Endodermal cell (in vitro differentiated cells): ENCODE measurements around the gene PCSK2. TPM values are rescaled to one million over a fixed set of nuclear protein-coding genes. Genes with fewer than 3 reads are reported as not detected.
A peak's percentile ranks its signal among the peaks of the same experiment; 100 is the strongest.

ENCODE experiments used
- DNase-seq: peaks from one replicate; pipeline ENCODE4 v3.0.0-alpha.2; 2017
- H3K27ac ChIP-seq: 2 replicates; pipeline ENCODE4 v1.5.1; 2013; ENCODE audit warnings: mild to moderate bottlenecking, low read depth, low read length, moderate library complexity
- H3K27me3 ChIP-seq: 2 replicates; pipeline ENCODE4 v1.6.1; 2013; ENCODE audit warnings: mild to moderate bottlenecking, low read length, moderate library complexity; ENCODE audit not compliant: insufficient read depth, control insufficient read depth, poor library complexity, severe bottlenecking
- H3K36me3 ChIP-seq: 2 replicates; pipeline ENCODE4 v1.7.0; 2013; ENCODE audit warnings: mild to moderate bottlenecking, low read length, moderate library complexity; ENCODE audit not compliant: control insufficient read depth, insufficient read depth
- H3K4me1 ChIP-seq: one replicate; pipeline ENCODE4 v1.7.0; 2013; ENCODE audit warnings: low read length; ENCODE audit not compliant: control insufficient read depth, insufficient read depth
- H3K4me3 ChIP-seq: 2 replicates; pipeline ENCODE4 v1.5.1; 2013; ENCODE audit warnings: mild to moderate bottlenecking, low read length, moderate library complexity
- H3K9ac ChIP-seq: 2 replicates; pipeline ENCODE4 v1.6.1; 2013; ENCODE audit warnings: mild to moderate bottlenecking, low read length, moderate library complexity; ENCODE audit not compliant: poor library complexity, severe bottlenecking; ENCODE audit errors: extremely low read depth
- H3K9me3 ChIP-seq: 2 replicates; pipeline ENCODE4 v1.6.1; 2013; ENCODE audit warnings: mild to moderate bottlenecking, low read length, moderate library complexity; ENCODE audit not compliant: control insufficient read depth
- H3K27ac Mint-ChIP-seq: 2 replicates; pipeline ENCODE4 v1.8.0; 2020; ENCODE audit warnings: mixed read lengths
- H3K27me3 Mint-ChIP-seq: 2 replicates; pipeline ENCODE4 v1.8.0; 2021; ENCODE audit warnings: mild to moderate bottlenecking, mixed read lengths; ENCODE audit not compliant: insufficient read depth
- H3K36me3 Mint-ChIP-seq: 2 replicates; pipeline ENCODE4 v1.8.0; 2020; ENCODE audit warnings: low read depth, mixed read lengths
- H3K4me1 Mint-ChIP-seq: 2 replicates; pipeline ENCODE4 v1.8.0; 2020; ENCODE audit warnings: mixed read lengths
- H3K4me3 Mint-ChIP-seq: 2 replicates; pipeline ENCODE4 v1.8.0; 2020; ENCODE audit warnings: mild to moderate bottlenecking, moderate library complexity, mixed read lengths
- H3K9me3 Mint-ChIP-seq: 2 replicates; pipeline ENCODE4 v1.8.0; 2020; ENCODE audit warnings: mild to moderate bottlenecking, mixed read lengths
- CTCF ChIP-seq: fragments of 200-600 bp; sonication (generic); conservative IDR thresholded peaks from 2 replicates; pipeline ENCODE4 v1.5.0; 2021; ENCODE audit warnings: antibody characterized with exemption, mild to moderate bottlenecking
- WGBS, 2 experiments: methylation state at CpG; one replicate each; pipeline versions ENCODE4 v1.1.5 to v1.1.7; 2013; ENCODE audit warnings: missing lambda C conversion rate in 2 of 2, mixed read lengths in 1 of 2; ENCODE audit not compliant: insufficient coverage in 1 of 2, insufficient read length in 1 of 2; 5-methylcytosine and 5-hydroxymethylcytosine counted together
- total RNA-seq, 2 donors: library from RNA; stranded (reverse); fragmentation: NEBNext Ultra II Directional in 1 of 2; extraction: Animal tissue kit (Norgen Biotek cat#: 25700) in 1 of 2; gene quantifications; 2 replicates in 1 of 2; 3 replicates in 1 of 2; pipeline ENCODE4 v1.2.1, GENCODE V29; 2021

Gene PCSK2
- total RNA-seq, 2 donors from 2014 or later: 3.0 to 4.8 TPM

- Mint-ChIP-seq H3K9me3 (no peaks in the 10 kb centered on the region), H3K36me3 (no peaks in the 10 kb centered on the region), H3K27me3 (peaks cover 9% of the 10 kb centered on the region), H3K27ac (peak overlapping the region; percentile 97), H3K4me3 (peak overlapping the region; percentile 74), H3K4me1 (peaks cover 16% of the 10 kb centered on the region)
- Histone ChIP-seq H3K9ac (peak overlapping the region; percentile 81), H3K36me3 (no peaks in the 10 kb centered on the region), H3K4me1 (no peaks in the 10 kb centered on the region), H3K27me3 (no peaks in the 10 kb centered on the region), H3K27ac (peak overlapping the region; percentile 66), H3K9me3 (no peaks in the 10 kb centered on the region), H3K4me3 (peak overlapping the region; percentile 76)
- WGBS, 2 experiments: 60 to 61% methylated on average over 3 to 5 of the region's 5 CpGs
- no peak for TF ChIP-seq CTCF
- no peak for DNase-seq
Measured at GRCh38 chr20:17531665-17532025, 304.8 kb downstream of the PCSK2 start.

DNA sequence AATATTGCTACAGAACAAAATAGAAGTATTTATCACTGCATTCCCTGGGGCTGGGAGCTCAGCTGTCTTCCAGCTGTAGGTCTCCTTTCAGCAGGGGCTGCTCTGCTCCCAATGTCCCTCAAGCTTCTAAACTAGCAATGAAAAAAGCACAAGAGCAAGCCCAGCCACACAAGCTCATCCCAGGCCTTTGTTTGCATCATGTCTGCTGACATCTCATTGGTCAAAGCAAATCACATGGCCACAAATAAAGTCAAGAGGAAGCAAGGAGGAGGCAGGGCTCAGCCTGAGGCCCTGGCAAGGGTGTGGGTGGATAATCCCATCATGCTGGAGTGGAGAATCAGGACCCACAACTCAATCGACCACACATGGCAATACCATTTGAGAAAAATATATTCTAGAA is 306.6 kb downstream of the PCSK2 start:
- Histone ChIP-seq H3K9me3 (no peaks in the 10 kb centered on the region), H3K27ac (no peak overlapping the region), H3K4me1 (no peaks in the 10 kb centered on the region), H3K9ac (no peak overlapping the region), H3K36me3 (no peaks in the 10 kb centered on the region), H3K4me3 (no peak overlapping the region), H3K27me3 (no peaks in the 10 kb centered on the region)
- peak; percentile 70 for DNase-seq
- WGBS, 2 experiments: 43 to 60% methylated on average over 1 of the region's 1 CpG
- H3K4me3 Mint-ChIP-seq: no peak overlapping the region
- H3K27ac Mint-ChIP-seq: no peak overlapping the region
- no peaks in the 10 kb centered on the region for H3K36me3 Mint-ChIP-seq
- H3K4me1 Mint-ChIP-seq: peaks cover 20% of the 10 kb centered on the region
- no peaks in the 10 kb centered on the region for H3K9me3 Mint-ChIP-seq
- no peak for TF ChIP-seq CTCF
- peaks cover 9% of the 10 kb centered on the region for H3K27me3 Mint-ChIP-seq

DNA sequence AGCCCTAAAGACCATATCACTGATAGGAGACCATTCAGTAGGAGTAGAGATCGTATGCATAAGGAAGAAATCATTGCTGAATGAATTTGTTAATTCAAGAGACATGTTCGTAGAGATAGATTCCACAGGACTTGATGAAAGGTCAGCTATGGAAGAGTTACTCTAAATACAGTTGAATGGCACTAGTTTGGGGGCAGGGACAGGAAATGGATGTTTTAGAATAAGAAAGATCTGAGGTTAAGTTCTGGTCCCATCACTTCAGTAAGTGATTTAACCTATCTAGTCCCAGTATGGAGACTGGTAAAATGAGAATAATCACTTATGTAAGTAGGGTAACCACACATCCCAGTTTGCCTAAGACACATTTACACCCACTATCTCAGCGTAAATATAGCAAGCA is 307.2 kb downstream of the PCSK2 start:
- Histone ChIP-seq H3K9ac (no peak overlapping the region), H3K4me3 (no peak overlapping the region), H3K9me3 (no peaks in the 10 kb centered on the region), H3K36me3 (no peaks in the 10 kb centered on the region), H3K27me3 (no peaks in the 10 kb centered on the region), H3K27ac (no peak overlapping the region), H3K4me1 (no peaks in the 10 kb centered on the region)
- H3K27ac Mint-ChIP-seq: no peak overlapping the region
- H3K4me1 Mint-ChIP-seq: peaks cover 20% of the 10 kb centered on the region
- 83 to 91% methylated on average over 3 of the region's 3 CpGs for WGBS, 2 experiments
- TF ChIP-seq CTCF: no peak
- DNase-seq: no peak
- no peaks in the 10 kb centered on the region for H3K36me3 Mint-ChIP-seq
- H3K4me3 Mint-ChIP-seq: no peak overlapping the region
- no peaks in the 10 kb centered on the region for H3K9me3 Mint-ChIP-seq
- H3K27me3 Mint-ChIP-seq: peaks cover 9% of the 10 kb centered on the region
